DOHH2 (cell line): Measurements from ENCODE around the gene ATR.
"Not testable (repeated sequence)": the region's sequence is repeated elsewhere in the genome, so short reads cannot be mapped to it uniquely, and the experiment has no call there.

Experiments used
- CTCF ChIP-seq: fragments of 200-600 bp; sonication (generic); IDR thresholded peaks from one replicate; pipeline ENCODE4 v1.5.1; 2014; ENCODE audit warnings: antibody characterized with exemption, mild to moderate bottlenecking, low read depth, low read length; ENCODE audit not compliant: poor library complexity, severe bottlenecking
- EZH2phosphoT487 ChIP-seq: fragments of 200-600 bp; sonication (generic); IDR thresholded peaks from 2 replicates; pipeline ENCODE4 v1.6.1; 2017; ENCODE audit warnings: borderline replicate concordance, mild to moderate bottlenecking, antibody characterized with exemption, low read length, moderate library complexity, mixed read lengths

GRCh38 chr3:142574223-142574622, 4.3 kb downstream of the ATR start:
- not testable (repeated sequence) for TF ChIP-seq CTCF, EZH2phosphoT487
